HL-60 (cell line): ENCODE results near the gene SPATA33.

Source experiments
- DNase-seq, 2 experiments: peaks; one replicate each; pipeline ENCODE4 v3.0.0-alpha.2; 2010 to 2020; ENCODE audit warnings: low read depth in 1 of 2, low spot score in 1 of 2
- H3K27ac ChIP-seq: fragments of 250-450 bp; sonication (Bioruptor Pico); replicated peaks from 2 replicates; pipeline ENCODE4 v1.5.1; 2020; ENCODE audit warnings: mild to moderate bottlenecking, moderate library complexity
- H3K27me3 ChIP-seq: fragments of 250-450 bp; sonication (Bioruptor Pico); 2 replicates; pipeline ENCODE4 v1.5.1; 2021; ENCODE audit warnings: mild to moderate bottlenecking, moderate library complexity; ENCODE audit not compliant: insufficient read depth, poor library complexity, severe bottlenecking
- H3K4me3 ChIP-seq: replicated peaks from 2 replicates; pipeline ENCODE4 v1.5.1; 2011; ENCODE audit warnings: mild to moderate bottlenecking, control low read depth, low read length; ENCODE audit not compliant: insufficient read depth
- GABPA ChIP-seq: IDR thresholded peaks from 2 replicates; pipeline ENCODE4 v1.6.1; 2012; ENCODE audit warnings: low read depth
- POLR2AphosphoS5 ChIP-seq: IDR thresholded peaks from 2 replicates; pipeline ENCODE4 v1.6.1; 2012; ENCODE audit warnings: low read depth
- REST ChIP-seq: IDR thresholded peaks from 2 replicates; pipeline ENCODE4 v1.6.1; 2012; ENCODE audit warnings: low read depth; ENCODE audit not compliant: insufficient replicate concordance
- SPI1 ChIP-seq: IDR thresholded peaks from 2 replicates; pipeline ENCODE4 v1.6.1; 2012; ENCODE audit warnings: low read depth, mild to moderate bottlenecking, borderline replicate concordance
- TF ChIP-seq, protein P1 (sequence below): IDR thresholded peaks from one replicate; pipeline ENCODE4 v1.5.1; 2011; ENCODE audit warnings: low read length, control low read depth, inconsistent platforms; ENCODE audit not compliant: insufficient read depth

The SPATA33 gene

DNA sequence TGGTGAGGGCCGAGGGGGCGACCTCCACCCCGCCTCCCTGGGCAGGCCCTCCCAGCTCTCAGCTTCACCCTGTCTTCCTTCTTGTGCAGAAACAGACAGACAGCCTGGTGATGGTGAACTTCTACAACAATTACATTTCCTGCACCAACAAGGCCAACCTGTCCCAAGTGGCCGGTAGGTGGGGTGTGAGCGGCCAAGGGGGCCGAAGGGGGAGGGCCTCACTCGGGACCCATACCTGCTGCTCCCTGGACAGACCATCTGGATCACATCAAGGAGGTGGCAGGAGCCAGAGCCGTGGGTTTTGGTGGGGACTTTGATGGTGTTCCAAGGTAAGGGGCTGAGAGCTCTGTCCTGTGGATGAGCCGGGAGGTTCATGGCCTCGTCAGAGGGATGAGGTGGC lies 20.3 kb upstream of the SPATA33 start:
- Histone ChIP-seq H3K27ac (no peak overlapping the region), H3K27me3 (no peaks in the 10 kb centered on the region), H3K4me3 (no peak overlapping the region)
- DNase-seq: no peak
- TF ChIP-seq, protein P1, sequence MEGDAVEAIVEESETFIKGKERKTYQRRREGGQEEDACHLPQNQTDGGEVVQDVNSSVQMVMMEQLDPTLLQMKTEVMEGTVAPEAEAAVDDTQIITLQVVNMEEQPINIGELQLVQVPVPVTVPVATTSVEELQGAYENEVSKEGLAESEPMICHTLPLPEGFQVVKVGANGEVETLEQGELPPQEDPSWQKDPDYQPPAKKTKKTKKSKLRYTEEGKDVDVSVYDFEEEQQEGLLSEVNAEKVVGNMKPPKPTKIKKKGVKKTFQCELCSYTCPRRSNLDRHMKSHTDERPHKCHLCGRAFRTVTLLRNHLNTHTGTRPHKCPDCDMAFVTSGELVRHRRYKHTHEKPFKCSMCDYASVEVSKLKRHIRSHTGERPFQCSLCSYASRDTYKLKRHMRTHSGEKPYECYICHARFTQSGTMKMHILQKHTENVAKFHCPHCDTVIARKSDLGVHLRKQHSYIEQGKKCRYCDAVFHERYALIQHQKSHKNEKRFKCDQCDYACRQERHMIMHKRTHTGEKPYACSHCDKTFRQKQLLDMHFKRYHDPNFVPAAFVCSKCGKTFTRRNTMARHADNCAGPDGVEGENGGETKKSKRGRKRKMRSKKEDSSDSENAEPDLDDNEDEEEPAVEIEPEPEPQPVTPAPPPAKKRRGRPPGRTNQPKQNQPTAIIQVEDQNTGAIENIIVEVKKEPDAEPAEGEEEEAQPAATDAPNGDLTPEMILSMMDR: no peak

DNA sequence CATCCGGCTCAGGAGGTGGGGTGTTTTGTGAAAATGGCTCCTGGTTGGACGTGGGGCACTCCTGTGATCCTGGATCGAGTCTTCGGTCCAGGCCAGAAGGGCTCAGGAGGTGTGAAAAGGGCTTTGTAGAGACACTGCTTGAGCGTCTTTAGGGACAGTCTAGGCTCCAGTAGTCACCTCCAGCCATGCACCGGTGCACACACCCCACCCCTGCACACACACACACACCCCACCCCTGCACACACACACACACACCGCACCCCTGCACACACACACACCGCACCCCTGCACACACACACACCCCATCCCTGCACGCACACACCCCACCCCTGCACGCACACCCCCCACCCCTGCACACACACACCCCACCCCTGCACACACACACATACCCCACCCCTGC lies 19.2 kb upstream of the SPATA33 start:
- TF ChIP-seq REST (no peak), POLR2AphosphoS5 (no peak), SPI1 (no peak), GABPA (no peak)
- TF ChIP-seq, protein P1: no peak

GRCh38 chr16:89639385-89639784 lies 18.3 kb upstream of the SPATA33 start:
- H3K27ac ChIP-seq: no peak overlapping the region
- DNase-seq: no peak
- no peaks in the 10 kb centered on the region for H3K27me3 ChIP-seq
- H3K4me3 ChIP-seq: no peak overlapping the region
- TF ChIP-seq POLR2AphosphoS5 (no peak), SPI1 (no peak), REST (no peak), GABPA (no peak)
- TF ChIP-seq, protein P1: no peak

More for the DNA sequence above, 19.2 kb upstream of the SPATA33 start:
- no peak for DNase-seq
- Histone ChIP-seq H3K4me3 (no peak overlapping the region), H3K27me3 (no peaks in the 10 kb centered on the region), H3K27ac (no peak overlapping the region)

- no peak overlapping the region for H3K27ac ChIP-seq
- no peak for DNase-seq
- no peaks in the 10 kb centered on the region for H3K27me3 ChIP-seq
- TF ChIP-seq GABPA (no peak), SPI1 (no peak), POLR2AphosphoS5 (no peak), REST (no peak)
- TF ChIP-seq, protein P1: no peak
- H3K4me3 ChIP-seq: no peak overlapping the region
These were observed 16.0 kb upstream of the SPATA33 start for GRCh38 chr16:89641458-89642119.
